ENCODE results near the gene OCIAD1.
A peak's percentile ranks its signal among the peaks of the same experiment; 100 is the strongest.

- TF ChIP-seq, protein P1, sequence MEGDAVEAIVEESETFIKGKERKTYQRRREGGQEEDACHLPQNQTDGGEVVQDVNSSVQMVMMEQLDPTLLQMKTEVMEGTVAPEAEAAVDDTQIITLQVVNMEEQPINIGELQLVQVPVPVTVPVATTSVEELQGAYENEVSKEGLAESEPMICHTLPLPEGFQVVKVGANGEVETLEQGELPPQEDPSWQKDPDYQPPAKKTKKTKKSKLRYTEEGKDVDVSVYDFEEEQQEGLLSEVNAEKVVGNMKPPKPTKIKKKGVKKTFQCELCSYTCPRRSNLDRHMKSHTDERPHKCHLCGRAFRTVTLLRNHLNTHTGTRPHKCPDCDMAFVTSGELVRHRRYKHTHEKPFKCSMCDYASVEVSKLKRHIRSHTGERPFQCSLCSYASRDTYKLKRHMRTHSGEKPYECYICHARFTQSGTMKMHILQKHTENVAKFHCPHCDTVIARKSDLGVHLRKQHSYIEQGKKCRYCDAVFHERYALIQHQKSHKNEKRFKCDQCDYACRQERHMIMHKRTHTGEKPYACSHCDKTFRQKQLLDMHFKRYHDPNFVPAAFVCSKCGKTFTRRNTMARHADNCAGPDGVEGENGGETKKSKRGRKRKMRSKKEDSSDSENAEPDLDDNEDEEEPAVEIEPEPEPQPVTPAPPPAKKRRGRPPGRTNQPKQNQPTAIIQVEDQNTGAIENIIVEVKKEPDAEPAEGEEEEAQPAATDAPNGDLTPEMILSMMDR (IDR thresholded peaks at IDR 0.05) = peak in 1 of 6 experiments; percentile 20
- TF ChIP-seq POLR2A (IDR thresholded peaks at IDR 0.05) = peak; percentile 45 to 69
These were observed 75.6 kb downstream of the OCIAD1 start, which contains the start of gene OCIAD2 for GRCh38 chr4:48906206-48907173.

Data from adrenal gland (tissue), 5 donors.